ENCODE data around the gene TTC23L.
A peak's percentile ranks its signal among the peaks of the same experiment; 100 is the strongest.

Gene TTC23L

GRCh38 chr5:34865091-34865490, 26.1 kb downstream of the TTC23L start:
- DNase-seq (ENCODE audit: low read depth): no peak
- H3K4me3 ChIP-seq (ENCODE audit: low read depth, low read length): no peak overlapping the region

DNA sequence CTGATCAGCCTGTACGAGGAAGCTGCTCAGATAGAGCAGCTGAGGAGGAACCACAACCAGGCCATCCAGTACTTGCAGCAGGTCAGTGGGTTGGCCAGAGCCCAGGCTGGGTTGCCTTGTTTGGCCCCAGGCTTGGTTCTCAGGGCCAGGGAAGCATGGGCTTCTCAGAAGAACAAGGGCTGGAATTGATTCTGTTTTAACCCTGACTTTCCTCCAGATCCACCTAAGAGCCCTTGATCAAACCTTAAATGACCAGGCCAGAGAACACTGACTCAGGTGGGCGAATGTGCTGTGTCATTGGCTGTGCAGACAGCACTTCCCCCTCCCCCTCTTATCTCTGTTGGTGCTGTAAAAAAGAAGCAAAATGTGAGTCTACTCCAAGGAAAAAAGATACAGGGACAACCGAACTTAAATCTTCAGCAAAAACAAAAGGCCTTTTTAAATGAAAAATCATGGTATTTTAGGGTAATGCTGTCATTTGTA, 28.1 kb downstream of the TTC23L start:
- no peak overlapping the region for H3K4me3 ChIP-seq (ENCODE audit: low read depth, low read length)
- DNase-seq (ENCODE audit: low read depth): no peak

- no peak overlapping the region for H3K4me3 ChIP-seq (ENCODE audit: low read depth, low read length)
- no peak for DNase-seq (ENCODE audit: low read depth)
Observed at GRCh38 chr5:34867660-34868059, 28.7 kb downstream of the TTC23L start.

DNA sequence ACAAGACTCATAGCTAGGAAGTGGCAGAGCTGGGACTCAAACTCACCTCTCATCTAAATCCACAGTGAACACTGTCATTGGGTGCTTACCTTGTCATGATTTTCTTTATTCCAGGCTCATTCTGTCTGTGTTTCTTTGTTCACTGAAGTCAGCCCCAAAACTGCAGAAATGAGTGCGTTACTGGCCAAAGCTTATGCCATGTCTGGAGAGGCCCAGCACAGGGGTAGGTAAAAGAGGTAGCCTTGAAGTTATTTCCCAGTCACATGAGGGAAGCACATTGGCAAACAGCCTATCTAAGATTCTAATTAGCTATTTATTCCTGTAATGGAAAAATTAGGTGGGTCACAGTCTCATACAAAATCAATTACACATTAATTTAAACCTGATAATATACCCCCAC, 29.8 kb downstream of the TTC23L start:
- H3K4me3 ChIP-seq (ENCODE audit: low read depth, low read length): no peak overlapping the region
- no peak for DNase-seq (ENCODE audit: low read depth)

- DNase-seq (ENCODE audit: low read depth): no peak
- no peak overlapping the region for H3K4me3 ChIP-seq (ENCODE audit: low read depth, low read length)
Observed at GRCh38 chr5:34869256-34869655, 30.3 kb downstream of the TTC23L start.

DNA sequence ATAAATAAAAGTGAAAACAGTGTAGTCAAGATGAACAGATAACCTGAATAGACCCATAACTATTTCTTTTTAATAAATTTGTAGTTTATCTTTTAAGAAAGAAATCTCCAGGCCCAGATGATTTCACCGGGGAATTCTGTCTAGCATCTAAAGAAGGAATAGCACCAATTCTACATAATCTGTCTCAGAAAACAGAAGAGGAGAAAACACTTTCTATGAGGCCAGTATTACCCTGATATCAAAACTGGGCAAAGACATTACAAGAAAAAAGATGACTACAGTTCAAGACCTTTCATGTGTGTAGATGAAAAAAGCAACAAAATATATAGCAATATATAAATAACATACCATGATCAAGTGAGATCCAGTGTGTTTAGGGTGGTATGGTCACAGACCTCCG, 31.4 kb downstream of the TTC23L start:
- no peak for DNase-seq (ENCODE audit: low read depth)
- no peak overlapping the region for H3K4me3 ChIP-seq (ENCODE audit: low read depth, low read length)

DNA sequence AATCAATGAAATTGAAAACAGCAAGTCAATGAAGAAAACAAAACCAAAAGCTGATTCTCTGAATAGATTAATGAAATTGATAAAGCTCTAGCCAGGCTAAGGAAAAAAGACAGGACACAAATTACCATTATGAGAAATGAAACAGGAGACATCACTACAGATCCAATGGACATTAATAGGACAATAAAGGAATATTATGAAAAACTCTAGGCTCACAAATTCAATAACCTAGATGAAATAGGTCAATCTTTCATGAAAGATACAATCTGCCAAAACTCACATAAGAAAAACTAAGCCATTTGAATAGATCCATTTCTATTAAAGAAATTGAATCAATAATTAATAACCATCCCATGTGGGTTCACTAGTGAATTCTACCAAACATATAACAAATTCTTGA, 37.3 kb downstream of the TTC23L start:
- H3K4me3 ChIP-seq (ENCODE audit: low read depth, low read length): no peak overlapping the region
- DNase-seq (ENCODE audit: low read depth): no peak

- H3K4me3 ChIP-seq (ENCODE audit: low read depth, low read length): no peak overlapping the region
- DNase-seq (ENCODE audit: low read depth): no peak
Observed at GRCh38 chr5:34881246-34881645, 42.3 kb downstream of the TTC23L start.

GRCh38 chr5:34886392-34887119, 47.6 kb downstream of the TTC23L start:
- no peak for DNase-seq (ENCODE audit: low read depth)
- no peak overlapping the region for H3K4me3 ChIP-seq (ENCODE audit: low read depth, low read length)

GRCh38 chr5:34889394-34889793, 50.4 kb downstream of the TTC23L start:
- H3K4me3 ChIP-seq (ENCODE audit: low read depth, low read length): no peak overlapping the region
- DNase-seq (ENCODE audit: low read depth): no peak

- peak; percentile 93 for DNase-seq (ENCODE audit: low read depth)
- H3K4me3 ChIP-seq (ENCODE audit: low read depth, low read length): no peak overlapping the region
Observed at GRCh38 chr5:34891981-34892380, 53.0 kb downstream of the TTC23L start.

GRCh38 chr5:34892414-34892813, 53.5 kb downstream of the TTC23L start:
- no peak overlapping the region for H3K4me3 ChIP-seq (ENCODE audit: low read depth, low read length)
- no peak for DNase-seq (ENCODE audit: low read depth)

DNA sequence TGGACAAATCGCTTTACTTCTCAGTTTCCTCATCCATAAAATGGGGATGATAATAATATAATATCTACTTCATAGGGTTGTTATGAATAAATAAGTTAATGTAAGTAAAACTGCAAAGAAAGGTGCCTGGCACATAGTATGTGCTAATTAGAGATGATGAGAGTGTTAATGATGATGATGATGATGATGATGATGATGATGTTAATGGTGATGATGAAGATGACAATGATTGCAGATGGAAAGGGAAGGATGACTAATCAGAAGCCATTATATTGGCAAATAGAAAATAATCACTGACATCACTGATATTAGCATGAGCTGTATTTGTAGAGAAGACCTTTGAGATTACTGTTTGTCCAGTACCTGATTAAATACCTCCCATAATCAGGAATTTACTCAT, 55.8 kb downstream of the TTC23L start:
- no peak for DNase-seq (ENCODE audit: low read depth)
- no peak overlapping the region for H3K4me3 ChIP-seq (ENCODE audit: low read depth, low read length)

DNA sequence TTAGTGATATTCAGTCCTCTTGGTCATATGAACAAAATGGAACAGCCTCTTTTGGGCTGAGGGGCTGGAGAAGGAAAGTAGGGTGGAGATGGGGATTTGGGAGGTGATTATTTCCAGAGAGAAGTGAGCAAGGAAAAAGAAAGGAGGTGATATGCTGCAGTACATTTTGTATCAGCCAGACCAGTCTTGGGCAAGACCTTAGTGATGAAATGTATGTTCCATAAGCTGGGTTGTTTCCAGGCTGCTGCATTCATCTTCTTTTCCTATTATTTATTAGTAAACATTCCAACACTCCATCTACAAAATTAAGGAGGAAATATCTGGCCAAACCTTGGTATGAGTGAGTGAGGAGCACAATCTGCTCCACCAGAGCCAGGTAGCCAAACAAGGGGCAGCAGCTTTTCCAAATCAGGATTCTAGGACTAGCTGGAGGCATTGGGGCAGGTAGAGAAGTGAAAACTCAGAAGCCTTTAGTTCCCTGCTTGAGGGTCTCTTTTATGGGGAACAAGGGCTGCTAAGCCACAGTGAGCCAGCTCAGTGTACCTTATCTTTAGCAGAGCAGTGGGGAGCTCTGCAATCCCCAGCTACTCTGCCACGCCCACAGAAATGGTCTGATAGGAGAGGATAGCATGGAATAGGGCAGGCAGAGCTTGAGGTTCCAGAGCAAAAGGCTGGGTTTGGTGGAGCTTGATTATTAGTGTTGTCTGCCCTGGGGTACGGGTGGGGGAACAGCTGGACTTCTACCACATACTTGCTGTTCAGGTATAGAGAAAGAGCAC, 56.9 kb downstream of the TTC23L start:
- peak; percentile 22 for DNase-seq (ENCODE audit: low read depth)
- H3K4me3 ChIP-seq (ENCODE audit: low read depth, low read length): no peak overlapping the region

GRCh38 chr5:34897646-34898045, 58.7 kb downstream of the TTC23L start:
- H3K4me3 ChIP-seq (ENCODE audit: low read depth, low read length): no peak overlapping the region
- DNase-seq (ENCODE audit: low read depth): no peak

- H3K4me3 ChIP-seq (ENCODE audit: low read depth, low read length): no peak overlapping the region
- peak; percentile 48 for DNase-seq (ENCODE audit: low read depth)
Observed at GRCh38 chr5:34898258-34898895, 59.4 kb downstream of the TTC23L start.

- no peak overlapping the region for H3K4me3 ChIP-seq (ENCODE audit: low read depth, low read length)
- DNase-seq (ENCODE audit: low read depth): no peak
Observed at GRCh38 chr5:34899066-34899465, 60.1 kb downstream of the TTC23L start.

GRCh38 chr5:34900652-34901051, 61.7 kb downstream of the TTC23L start:
- no peak for DNase-seq (ENCODE audit: low read depth)
- no peak overlapping the region for H3K4me3 ChIP-seq (ENCODE audit: low read depth, low read length)

- no peak for DNase-seq (ENCODE audit: low read depth)
- H3K4me3 ChIP-seq (ENCODE audit: low read depth, low read length): no peak overlapping the region
Observed at GRCh38 chr5:34903260-34903659, 64.3 kb downstream of the TTC23L start.

DNA sequence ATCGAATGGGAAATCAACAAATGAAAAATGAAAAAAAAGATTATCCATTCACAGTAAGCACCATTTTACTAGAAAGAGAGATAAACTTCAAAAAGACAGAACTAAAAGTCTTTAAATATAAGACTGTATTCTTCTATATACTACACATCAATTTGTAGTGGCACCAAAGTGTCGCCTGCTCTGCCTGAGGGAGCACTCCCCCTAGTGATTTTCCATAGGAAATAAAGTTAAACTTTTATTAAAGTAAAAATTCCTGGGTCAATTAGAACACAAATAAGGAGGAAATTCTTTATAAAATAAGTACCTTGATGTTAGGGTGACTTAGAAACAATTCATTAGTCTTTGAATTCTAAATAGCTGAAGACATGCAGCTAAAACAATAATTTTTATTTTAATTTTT, 66.6 kb downstream of the TTC23L start:
- no peak for DNase-seq (ENCODE audit: low read depth)

More for the DNA sequence above, 66.6 kb downstream of the TTC23L start:
- H3K4me3 ChIP-seq (ENCODE audit: low read depth, low read length): no peak overlapping the region

Data from skeletal muscle cell (primary cell).